ENCODE measurements around the gene DENND1A.

Gene DENND1A

GRCh38 chr9:123604861-123605260 is 325.1 kb downstream of the DENND1A start:
- DNase-seq: no peak

DNA sequence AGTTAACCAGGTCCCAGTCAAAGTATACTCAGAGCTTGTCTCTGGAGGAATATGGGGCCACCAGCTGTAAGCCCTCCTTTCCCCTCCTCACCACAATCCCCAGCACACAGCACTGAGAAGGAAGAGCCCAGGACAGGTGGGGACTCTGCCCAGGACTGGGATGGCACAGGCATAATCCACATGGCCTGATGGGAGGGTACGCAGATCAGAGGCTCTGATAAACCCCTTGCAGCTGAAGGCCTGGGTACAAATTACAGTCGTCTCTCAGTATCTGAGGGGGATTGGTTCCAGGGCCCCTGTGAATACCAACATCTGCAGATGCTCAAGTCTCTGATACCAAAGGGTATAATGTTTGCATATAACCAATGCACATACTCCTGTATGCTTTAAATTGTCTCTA is 328.1 kb downstream of the DENND1A start:
- DNase-seq: no peak

GRCh38 chr9:123599781-123600180 is 330.1 kb downstream of the DENND1A start:
- DNase-seq: no peak

DNA sequence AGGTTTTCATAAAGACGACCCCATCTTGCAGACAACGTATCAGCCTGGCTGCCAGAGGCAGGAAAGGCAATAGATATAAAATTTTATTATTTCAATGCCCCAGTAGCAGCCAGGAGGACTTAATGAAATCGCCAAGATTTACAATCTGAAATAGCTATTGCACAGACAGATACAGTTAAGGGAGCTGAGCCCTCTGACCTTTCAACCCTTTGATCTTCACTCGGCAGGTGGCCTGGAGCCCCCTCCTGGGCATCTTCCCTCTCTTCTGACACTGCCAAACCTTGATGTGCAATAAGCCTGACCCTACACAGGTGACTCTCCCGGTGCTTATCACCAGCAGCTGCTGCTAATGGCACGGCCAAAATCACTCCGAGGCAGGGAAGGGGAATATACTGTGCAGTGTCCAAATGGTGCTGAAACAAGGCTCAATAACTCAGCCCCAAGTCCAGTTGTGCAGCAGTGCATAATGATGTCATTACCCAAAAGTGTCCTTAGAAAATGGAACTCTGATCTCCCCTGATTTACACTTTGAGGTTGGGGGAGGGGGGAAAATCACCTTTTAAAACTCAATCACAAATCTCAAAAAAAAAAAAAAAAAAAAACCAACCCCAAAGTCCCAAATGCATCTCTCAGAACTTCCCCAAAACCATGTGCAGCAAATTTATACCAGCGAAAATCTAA is 331.9 kb downstream of the DENND1A start:
- no peak for DNase-seq

- no peak for DNase-seq
Observed at GRCh38 chr9:123597048-123597447, 332.9 kb downstream of the DENND1A start.

DNA sequence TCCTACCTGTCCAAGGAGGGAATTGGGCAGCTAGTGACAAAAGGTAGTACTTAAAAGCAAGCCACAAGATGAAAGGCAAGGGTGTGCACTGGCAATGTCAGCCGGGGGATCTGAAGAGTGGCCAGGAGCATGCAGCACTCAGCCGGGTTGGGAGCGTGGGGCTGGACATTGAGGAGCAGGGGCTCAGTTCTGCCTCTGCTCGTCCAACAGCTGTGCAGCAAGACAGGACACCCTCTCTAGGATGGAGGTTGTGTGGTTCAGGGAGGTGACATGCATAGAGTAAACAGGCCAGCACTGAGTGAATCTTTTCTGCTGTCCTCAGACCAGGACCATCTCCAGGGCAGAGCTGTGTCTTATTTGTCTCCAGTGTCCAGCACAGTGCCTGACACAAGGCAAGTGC is 338.6 kb downstream of the DENND1A start:
- no peak for DNase-seq

DNA sequence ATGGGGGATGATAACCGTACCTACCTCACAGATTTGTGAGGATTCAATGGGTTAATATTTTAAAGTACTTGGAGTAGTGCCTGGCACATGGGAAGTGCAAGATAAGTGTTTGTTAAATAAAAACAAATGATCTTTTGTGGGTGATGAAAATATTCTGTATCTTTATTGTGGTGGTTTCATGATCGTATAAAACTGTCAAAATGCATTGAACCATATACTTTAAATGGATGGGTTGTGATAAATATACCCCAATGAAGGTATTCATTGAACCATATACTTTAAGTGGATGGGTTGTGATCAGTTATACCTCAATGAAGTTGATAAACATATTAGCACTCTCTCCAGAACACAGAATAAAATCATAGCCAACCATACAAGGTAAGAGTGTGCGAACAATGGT is 339.4 kb downstream of the DENND1A start:
- DNase-seq: no peak

DNA sequence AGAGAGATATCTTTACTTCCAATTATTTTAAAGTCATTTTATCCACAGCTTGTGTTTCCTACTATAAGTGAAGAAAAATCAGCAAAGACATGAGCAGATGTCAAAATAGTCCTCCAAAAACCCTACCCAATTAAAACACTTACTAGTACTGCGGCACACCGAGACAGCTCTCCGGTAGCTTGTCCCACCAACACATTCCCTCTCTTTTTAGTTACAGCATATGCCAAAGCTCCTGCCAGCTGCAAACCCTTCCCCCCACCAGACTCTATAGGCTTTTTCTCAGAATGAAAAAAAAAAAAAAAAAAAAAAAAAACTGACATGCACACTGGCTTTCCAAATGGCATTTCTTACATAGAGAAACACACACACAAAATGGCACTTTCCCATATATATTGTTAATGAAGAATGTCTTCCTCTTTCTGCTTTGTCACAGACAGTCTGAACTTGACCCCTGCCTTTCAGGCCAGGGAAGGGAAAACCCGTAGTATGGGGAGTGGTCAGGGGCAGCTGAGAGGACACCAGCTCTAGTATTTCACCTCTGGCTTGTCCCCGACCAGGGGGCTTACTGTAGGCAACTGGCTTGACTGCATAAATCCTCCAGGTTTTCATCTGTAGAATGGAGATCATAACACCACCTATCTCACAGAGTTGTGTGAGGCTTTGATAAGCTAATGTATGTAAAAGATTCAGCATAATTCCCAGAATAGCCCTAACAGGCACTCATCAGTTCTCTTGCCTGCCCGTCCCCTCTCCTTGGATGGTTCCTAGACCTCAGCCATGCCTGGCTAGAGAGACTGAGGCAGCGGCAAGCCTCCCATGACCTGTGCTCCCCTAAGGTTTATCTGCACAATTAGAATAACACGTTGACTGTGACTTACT is 340.3 kb downstream of the DENND1A start:
- peak; percentile 24 for DNase-seq

DNA sequence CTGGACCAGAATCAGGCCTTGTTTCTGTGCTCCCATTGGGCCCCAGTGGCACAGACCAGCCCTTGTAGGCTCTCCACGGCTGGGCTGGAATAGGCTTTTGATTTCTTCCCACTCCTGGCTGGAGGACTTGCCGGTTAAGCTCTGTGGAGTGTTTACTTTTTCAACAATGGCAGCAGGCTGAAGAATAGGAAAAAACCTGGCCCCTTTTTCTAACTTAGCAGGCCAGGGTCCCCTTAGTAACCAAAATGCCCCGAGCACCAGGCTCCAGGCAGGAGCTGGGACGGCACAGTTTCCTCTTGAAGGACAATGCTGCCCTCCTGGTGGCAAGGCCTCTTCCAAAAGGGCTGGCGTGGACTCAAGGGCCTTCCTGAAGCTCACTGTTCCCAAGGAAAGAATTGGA is 343.7 kb downstream of the DENND1A start:
- no peak for DNase-seq

DNA sequence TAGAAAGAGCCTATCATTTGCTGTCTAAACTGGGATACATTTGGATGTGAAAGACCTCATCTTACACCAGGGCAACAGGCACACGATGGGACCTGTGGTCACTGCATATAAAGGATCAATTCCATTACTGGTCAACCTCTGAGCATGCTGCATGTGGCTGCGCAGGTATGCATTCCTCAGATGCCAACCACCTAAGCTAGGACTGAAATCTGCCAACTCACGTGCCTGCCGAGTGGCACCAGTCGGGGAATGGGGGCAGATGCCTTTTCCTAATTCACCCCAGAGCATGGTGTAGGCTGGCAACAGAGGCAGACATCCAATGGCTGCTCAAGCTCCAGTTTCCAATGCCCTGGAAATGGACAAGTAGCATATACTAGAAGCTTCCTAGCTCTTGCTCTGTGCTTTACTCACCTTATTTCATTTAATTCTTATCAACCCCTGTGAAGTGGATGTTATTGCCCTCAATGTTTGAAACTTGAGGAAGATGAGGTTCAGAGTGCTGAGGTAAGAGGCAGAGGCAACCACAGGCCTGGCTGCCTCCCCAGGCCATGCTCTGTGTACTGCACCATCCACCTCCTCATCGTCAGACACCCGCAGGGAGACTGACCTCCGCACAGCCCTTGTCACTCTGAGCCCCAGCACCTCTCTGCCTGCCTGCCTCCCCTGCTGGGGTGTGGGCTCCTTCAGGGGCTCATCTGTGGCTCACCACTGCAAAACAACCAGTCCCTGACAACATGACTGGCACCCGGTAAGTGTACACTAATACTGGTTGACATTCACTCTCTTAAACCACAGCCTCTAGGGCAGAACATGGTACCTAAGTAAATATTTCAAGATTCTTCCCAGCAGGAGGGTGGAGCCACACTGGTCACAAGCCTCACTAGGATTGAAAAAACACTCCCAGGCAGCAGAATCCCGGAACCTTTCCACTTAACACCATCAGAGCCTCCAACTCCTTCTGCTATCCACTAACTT is 345.4 kb downstream of the DENND1A start:
- DNase-seq: no peak

GRCh38 chr9:123583646-123584045 is 346.3 kb downstream of the DENND1A start:
- DNase-seq: no peak

GRCh38 chr9:123571240-123571639 is 358.7 kb downstream of the DENND1A start:
- DNase-seq: no peak

DNA sequence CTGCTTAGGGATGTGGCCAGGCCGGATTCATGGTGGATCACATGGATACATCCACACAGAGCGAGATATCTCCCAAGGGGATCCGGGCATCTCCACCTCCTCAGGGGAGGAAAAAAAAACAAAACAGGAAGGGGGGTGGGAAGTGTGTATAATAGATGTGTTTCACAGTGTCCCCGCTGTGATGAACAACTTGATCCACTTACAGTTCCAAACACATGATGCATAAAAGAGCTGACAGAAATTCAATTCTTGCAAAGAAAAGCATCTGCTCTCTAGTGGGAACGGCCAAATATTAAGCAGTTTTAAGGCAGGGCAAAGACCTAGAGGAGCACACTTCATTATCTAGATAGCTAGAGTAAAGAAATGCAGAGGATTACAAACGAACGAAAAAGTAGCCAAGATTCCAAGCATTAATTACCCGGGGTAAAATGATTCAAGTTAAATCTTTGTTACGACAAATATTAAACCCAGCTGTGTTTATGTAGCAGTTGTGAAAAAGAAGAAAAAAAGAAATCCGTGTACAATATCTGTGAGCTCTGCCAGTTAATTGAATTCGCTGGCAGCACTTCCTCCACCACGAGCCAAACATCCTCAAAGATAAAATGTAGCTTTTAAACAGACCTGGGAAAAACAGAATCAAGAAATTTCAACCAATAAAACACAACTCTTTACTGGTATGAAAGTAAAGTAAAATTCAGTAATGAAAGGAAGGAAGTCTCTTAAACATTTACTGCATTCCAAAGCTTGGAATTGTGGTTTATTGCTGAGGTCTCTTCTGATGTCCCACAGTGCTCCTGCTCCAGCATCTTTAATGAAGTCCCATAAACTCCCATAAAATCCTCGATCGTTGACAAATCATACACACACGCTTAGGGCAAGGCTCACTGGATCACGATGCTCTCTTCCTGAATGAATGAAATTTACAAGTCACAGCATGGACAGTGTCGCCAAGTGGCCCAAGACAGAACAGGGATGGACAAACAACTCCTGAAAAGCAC is 360.9 kb downstream of the DENND1A start:
- DNase-seq: peak; percentile 66

GRCh38 chr9:123567013-123567412 is 362.9 kb downstream of the DENND1A start:
- DNase-seq: no peak

DNA sequence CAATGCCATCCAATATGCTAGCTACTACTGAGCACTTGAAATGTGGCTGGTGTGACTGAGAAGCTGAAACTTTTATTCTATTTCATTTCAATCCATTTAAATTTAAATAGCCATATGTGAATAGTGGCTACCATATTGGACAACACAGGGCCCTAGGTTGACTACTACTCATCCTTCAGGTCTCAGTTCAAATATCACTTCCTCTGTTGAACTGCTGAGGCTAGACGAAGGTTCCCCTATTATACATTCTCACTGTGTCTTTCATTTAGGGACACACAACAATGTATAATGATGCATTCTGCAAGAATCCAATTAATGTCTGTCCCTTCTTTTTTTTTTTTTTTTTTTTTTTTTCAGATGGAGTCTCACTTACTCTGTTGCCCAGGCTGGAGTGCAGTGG is 365.3 kb downstream of the DENND1A start:
- no peak for DNase-seq

DNA sequence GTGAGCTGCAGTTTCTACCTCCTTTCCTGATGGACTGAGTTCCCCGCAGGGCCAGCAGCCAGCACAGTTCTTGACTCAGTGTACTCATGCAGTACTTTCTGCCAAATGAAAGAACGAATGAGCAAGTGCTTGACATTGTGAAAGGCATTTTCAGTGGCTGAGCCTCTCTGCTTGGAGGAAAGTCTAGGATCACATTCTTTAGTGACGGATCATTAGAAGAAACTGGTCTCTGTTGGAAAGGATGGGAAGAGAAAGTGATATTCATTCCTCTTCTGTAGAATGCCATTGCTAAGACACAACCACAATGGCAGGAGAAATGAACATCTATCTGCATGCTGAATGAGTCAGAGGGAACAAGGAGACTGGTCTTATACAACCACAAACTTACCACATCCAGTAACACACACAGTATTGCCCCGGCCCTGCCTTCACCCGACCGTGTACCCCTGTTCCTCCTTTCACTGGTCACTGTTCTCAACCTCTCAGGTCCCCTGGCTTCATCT is 367.0 kb downstream of the DENND1A start:
- DNase-seq: no peak

GRCh38 chr9:123561046-123561445 is 368.9 kb downstream of the DENND1A start:
- DNase-seq: no peak

- DNase-seq: no peak
Observed at GRCh38 chr9:123556464-123557435, 373.2 kb downstream of the DENND1A start.

DNA sequence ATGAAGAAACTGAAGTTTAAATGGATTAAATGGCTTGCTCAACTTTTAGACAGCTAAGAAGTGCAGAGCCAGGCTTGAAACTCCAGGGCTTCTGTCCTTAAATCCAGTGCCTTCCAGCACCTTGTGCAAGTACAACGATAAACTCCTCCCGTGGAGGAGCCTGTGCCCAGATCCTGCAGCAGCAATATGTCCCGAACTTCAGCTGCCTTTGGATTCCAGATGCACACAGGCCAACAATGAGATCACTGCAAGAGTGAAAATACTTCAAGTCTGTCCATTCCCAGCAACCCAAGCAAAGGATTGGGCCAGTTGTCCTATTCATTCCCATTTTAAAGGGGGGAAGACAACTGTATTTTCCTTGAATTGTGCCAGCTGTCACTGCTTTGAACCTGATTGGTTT is 374.3 kb downstream of the DENND1A start:
- no peak for DNase-seq

DNA sequence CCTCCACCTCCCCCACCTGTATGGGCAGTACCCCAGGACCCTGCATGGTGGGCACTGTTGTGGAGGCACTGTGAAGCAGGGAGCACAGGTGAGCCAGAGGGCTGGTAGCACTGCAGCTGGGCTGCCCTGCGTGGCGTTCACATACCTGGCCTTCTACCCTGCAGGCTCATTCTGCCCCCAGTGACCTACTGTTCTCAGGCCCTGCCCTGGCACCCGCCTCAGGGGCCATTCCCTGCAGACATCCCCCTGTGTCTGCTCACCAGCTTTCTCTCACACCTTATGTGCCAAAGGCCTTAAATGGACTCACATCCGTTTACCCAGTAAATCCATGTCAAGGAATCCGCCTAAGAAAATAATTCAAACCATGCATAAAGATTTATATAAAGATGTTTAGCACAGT is 377.4 kb downstream of the DENND1A start:
- DNase-seq: no peak

Data from right hindlimb (tissue), 1 donor.